ENCODE measurements around the gene DDTL. TPM values are rescaled to one million over a fixed set of nuclear protein-coding genes. Genes with fewer than 3 reads are reported as not detected.
"Not testable (repeated sequence)": the region's sequence is repeated elsewhere in the genome, so short reads cannot be mapped to it uniquely, and the experiment has no call there.

DDTL gene
- total and polyA plus RNA-seq, 2 of the 4 experiments (the other 2 are of a cell fraction): 0.36 to 1.5 TPM

DNA sequence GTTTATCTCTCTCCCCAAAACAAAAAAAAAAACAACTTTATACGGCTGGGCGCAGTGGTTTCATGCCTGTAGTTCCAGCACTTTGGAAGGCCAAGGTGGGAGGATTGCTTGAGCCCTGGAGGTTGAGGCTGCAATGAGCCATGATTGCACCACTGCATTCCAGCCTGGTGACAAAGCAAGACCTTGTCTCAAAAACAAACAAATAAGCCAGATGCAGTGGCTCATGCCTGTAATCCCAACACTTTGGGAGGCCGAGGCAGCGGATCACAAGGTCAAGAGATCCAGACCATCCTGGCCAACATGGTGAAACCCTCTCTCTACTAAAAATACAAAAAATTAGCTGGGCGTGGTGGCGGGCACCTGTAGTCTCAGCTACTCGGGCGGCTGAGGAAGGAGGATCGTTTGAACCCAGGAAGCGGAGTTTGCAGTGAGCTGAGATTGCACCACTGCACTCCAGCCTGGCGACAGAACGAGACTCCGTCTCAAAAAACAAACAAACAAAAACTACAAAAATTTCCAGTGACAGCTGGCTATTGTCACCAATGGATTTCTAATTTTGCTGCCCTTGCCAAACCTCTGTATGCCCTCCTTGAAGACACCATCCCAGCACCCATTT is 45.0 kb upstream of the DDTL start:
- H3K27ac ChIP-seq (ENCODE audit: insufficient read depth, low read length); H2BK15ac ChIP-seq (ENCODE audit: low read depth, low read length); H2AK9ac ChIP-seq (replicated peaks; ENCODE audit: low read depth, low read length, poor library complexity); POLR2A ChIA-PET (ENCODE audit: unreplicated experiment); H3K9ac ChIP-seq (ENCODE audit: low read depth, low read length); H3K36me3 ChIP-seq (ENCODE audit: control insufficient read depth, insufficient read depth, low read length); H3K4me2 ChIP-seq (ENCODE audit: low read depth, low read length); H3K27me3 ChIP-seq (ENCODE audit: control insufficient read depth, insufficient read depth, low read length); H2BK5ac ChIP-seq (ENCODE audit: low read depth, low read length, poor library complexity, severe bottlenecking); H4K5ac ChIP-seq (ENCODE audit: low read depth, low read length); H3K4ac ChIP-seq (ENCODE audit: low read depth, low read length); BruUV-seq (replicated peaks); intact Hi-C loops (cut with micrococcal nuclease); H3K18ac ChIP-seq (ENCODE audit: low read depth, low read length); H3K79me1 ChIP-seq (ENCODE audit: low read depth in 1 of 2, low read length in 2 of 2); in situ Hi-C loops (cut with MboI; ENCODE audit: low sequenced_read_pairs); H4K8ac ChIP-seq (ENCODE audit: low read depth in 2 of 2, low read length in 2 of 2); dilution Hi-C loops (cut with HindIII; ENCODE audit: low sequenced_read_pairs, unreplicated experiment); H3K56ac ChIP-seq (ENCODE audit: extremely low read depth, insufficient read depth, low read length); ATAC-seq (ENCODE audit: low read depth); H2AFZ ChIP-seq (replicated peaks; ENCODE audit: low read length, poor library complexity); H3K4me3 ChIP-seq (ENCODE audit: insufficient read depth, low read depth, low read length); H3K9me1 ChIP-seq (ENCODE audit: insufficient read depth, low read length); CTCF ChIA-PET; H2BK120ac ChIP-seq (ENCODE audit: low read depth, low read length); H3K23ac ChIP-seq (ENCODE audit: low read depth, low read length); H3K14ac ChIP-seq (replicated peaks; ENCODE audit: low read depth, low read length); H4K20me1 ChIP-seq (ENCODE audit: insufficient read depth, low read length); H2BK20ac ChIP-seq (ENCODE audit: low read depth, low read length); H3K4me1 ChIP-seq (ENCODE audit: control insufficient read depth, insufficient read depth, low read length); H2AK5ac ChIP-seq (ENCODE audit: low read depth, low read length); H4K91ac ChIP-seq (ENCODE audit: insufficient read depth, low read depth, low read length): not testable (repeated sequence)
- peak; percentile 25 for DNase-seq
- H3K9me3 ChIP-seq (ENCODE audit: control insufficient read depth, insufficient read depth, low read length): peaks cover 12% of the 10 kb centered on the region
- WGBS, 2 experiments (ENCODE audit: extremely low coverage in 2 of 2, insufficient read length in 1 of 2): 67% methylated on average over 3 of the region's 13 CpGs; no CpG with 5 or more reads in 1 of the 2 experiments
- TF ChIP-seq CEBPB (IDR thresholded peaks at IDR 0.05; ENCODE audit: low read depth, low read length): peak; percentile 53; the same call in 1 of the 2 replicates

All from IMR-90 (cell line).